PC-9 (cell line): ENCODE measurements around the gene PHACTR1.

ENCODE experiments used
- CTCF ChIP-seq: fragments of 200-600 bp; sonication (generic); conservative IDR thresholded peaks from 2 replicates; pipeline ENCODE4 v1.6.1; 2017; ENCODE audit warnings: mixed run types, antibody characterized with exemption, mild to moderate bottlenecking, moderate library complexity
- EZH2 ChIP-seq: fragments of 200-600 bp; sonication (generic); IDR thresholded peaks from 2 replicates; pipeline ENCODE4 v1.8.0; 2017; ENCODE audit warnings: antibody characterized with exemption, low read depth

GRCh38 chr6:12884983-12885382 is 168.4 kb downstream of the PHACTR1 start:
- TF ChIP-seq CTCF = no peak
- TF ChIP-seq EZH2 = no peak
